Measurements from ENCODE around the gene PPP1R27. TPM values are rescaled to one million over a fixed set of nuclear protein-coding genes. Genes with fewer than 3 reads are reported as not detected.

PPP1R27 gene
- total RNA-seq, 2 donors from 2014 or later = 1.6 TPM; not detected in 1

DNA sequence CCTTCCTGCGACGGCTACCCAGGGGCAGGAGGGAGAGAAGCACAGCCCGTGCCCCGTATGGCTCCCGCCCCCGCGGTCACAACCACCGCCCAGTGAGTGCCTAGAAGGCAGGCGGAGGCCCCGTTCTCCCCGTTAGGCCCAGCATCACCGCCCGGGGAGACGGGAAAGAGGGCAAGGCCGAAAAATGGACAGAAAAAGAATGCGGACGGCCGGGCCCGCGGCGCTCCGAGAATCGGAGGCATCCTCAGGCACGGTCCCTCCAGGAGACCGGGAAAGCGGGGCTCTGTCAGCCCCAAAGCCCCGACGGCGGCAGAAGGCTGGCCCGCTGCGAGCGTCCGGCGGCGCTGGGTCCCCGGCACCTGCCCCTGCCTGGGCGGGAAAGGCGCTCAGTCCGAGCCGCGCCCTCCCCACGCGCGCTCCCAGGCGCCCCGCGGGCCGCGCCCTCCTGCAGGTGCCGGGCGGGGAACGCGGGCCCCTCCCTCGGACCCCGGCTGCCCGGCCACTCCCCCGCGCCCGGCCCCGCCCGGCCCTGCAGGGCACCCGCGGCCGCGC lies 2.2 kb downstream of the PPP1R27 start:
- no peaks in the 10 kb centered on the region for H3K9me3 ChIP-seq
- peaks cover 8% of the 10 kb centered on the region for H3K4me1 ChIP-seq (replicated peaks)
- peak overlapping the region; percentile 86 for H3K27ac ChIP-seq
- under 1% methylated on average over 43 of the region's 65 CpGs for WGBS
- H3K4me3 ChIP-seq = peak overlapping the region; percentile 78 to 79
- no peak for TF ChIP-seq CTCF (IDR thresholded peaks at IDR 0.05)
- peak; percentile 30 for TF ChIP-seq POLR2A (IDR thresholded peaks at IDR 0.05)
- TF ChIP-seq POLR2AphosphoS5 (IDR thresholded peaks at IDR 0.05) = no peak
- no peaks in the 10 kb centered on the region for H3K36me3 ChIP-seq
- H3K27me3 ChIP-seq (replicated peaks; ENCODE audit: insufficient read depth) = no peaks in the 10 kb centered on the region
- intact Hi-C loops (cut with DNase I) = no loop called here
- no peak for DNase-seq (ENCODE audit: low spot score)

GRCh38 chr17:81831957-81832607 lies 2.8 kb downstream of the PPP1R27 start:
- Histone ChIP-seq H3K27ac (peak overlapping the region; percentile 86), H3K9me3 (no peaks in the 10 kb centered on the region), H3K4me1 (replicated peaks) (peaks cover 8% of the 10 kb centered on the region), H3K36me3 (no peaks in the 10 kb centered on the region), H3K4me3 (peak overlapping the region; percentile 78 to 79), H3K27me3 (replicated peaks; ENCODE audit: insufficient read depth) (no peaks in the 10 kb centered on the region)
- WGBS = 22% methylated on average over 18 of the region's 18 CpGs
- intact Hi-C loops (cut with DNase I) = no loop called here
- TF ChIP-seq CTCF (IDR thresholded peaks at IDR 0.05) (no peak), POLR2A (IDR thresholded peaks at IDR 0.05) (no peak), POLR2AphosphoS5 (IDR thresholded peaks at IDR 0.05) (no peak)
- DNase-seq (ENCODE audit: low spot score) = no peak

DNA sequence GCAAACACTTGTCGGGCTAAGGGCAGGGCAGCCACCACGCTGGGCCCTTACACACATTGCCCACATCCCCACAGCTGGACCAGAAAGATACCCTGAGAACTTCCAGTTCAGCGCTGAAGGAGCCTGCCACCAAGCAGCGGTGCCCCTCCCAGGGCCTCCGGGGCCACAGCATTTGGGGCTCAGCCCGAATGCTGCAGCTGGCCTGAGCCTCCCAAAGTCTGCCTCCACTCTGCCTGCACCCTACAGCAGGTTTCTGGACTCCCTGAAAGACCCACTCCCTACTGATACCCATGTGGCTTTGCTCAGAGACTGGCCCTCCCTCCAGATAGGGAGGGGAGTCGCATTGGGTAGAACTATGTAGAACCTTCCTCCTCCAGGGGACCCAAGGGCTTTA lies 3.3 kb downstream of the PPP1R27 start:
- no peak overlapping the region for H3K27ac ChIP-seq
- no peak for DNase-seq (ENCODE audit: low spot score)
- TF ChIP-seq POLR2A (IDR thresholded peaks at IDR 0.05) (no peak), CTCF (IDR thresholded peaks at IDR 0.05) (no peak), POLR2AphosphoS5 (IDR thresholded peaks at IDR 0.05) (no peak)
- no peaks in the 10 kb centered on the region for H3K9me3 ChIP-seq
- intact Hi-C loops (cut with DNase I) = no loop called here
- peaks cover 8% of the 10 kb centered on the region for H3K4me1 ChIP-seq (replicated peaks)
- no peaks in the 10 kb centered on the region for H3K27me3 ChIP-seq (replicated peaks; ENCODE audit: insufficient read depth)
- 81% methylated on average over 7 of the region's 7 CpGs for WGBS
- no peaks in the 10 kb centered on the region for H3K36me3 ChIP-seq
- no peak overlapping the region for H3K4me3 ChIP-seq

GRCh38 chr17:81829858-81830257 lies 5.0 kb downstream of the PPP1R27 start:
- peaks cover 8% of the 10 kb centered on the region for H3K4me1 ChIP-seq (replicated peaks)
- no peak overlapping the region for H3K27ac ChIP-seq
- intact Hi-C loops (cut with DNase I) = no loop called here
- no peak for DNase-seq (ENCODE audit: low spot score)
- TF ChIP-seq CTCF (IDR thresholded peaks at IDR 0.05) = no peak
- no peak for TF ChIP-seq POLR2A (IDR thresholded peaks at IDR 0.05)
- no peak for TF ChIP-seq POLR2AphosphoS5 (IDR thresholded peaks at IDR 0.05)
- H3K9me3 ChIP-seq = no peaks in the 10 kb centered on the region
- no peaks in the 10 kb centered on the region for H3K36me3 ChIP-seq
- H3K27me3 ChIP-seq (replicated peaks; ENCODE audit: insufficient read depth) = no peaks in the 10 kb centered on the region
- WGBS = 81% methylated on average over 6 of the region's 6 CpGs
- H3K4me3 ChIP-seq = no peak overlapping the region

DNA sequence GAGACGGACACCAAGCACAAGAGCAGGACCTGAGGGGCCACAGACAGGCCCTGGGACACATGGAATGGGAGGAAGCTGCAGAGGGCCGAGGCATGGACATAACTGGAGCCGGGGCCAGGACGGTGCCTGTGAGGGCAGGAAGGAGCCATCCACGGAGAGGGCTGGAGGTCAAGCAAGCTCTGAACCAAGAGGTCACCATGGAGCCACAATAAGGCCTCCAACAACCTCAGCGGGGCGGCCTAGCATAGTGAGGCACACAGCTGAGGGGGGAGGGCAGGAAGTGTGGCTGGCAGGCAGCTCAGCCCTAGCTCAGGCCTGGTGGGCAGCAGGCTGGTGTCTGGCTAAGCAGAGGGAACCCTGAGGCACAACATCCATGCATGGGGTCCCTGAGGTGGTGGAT lies 6.2 kb downstream of the PPP1R27 start:
- intact Hi-C loops (cut with DNase I) = no loop called here
- Histone ChIP-seq H3K27me3 (replicated peaks; ENCODE audit: insufficient read depth) (no peaks in the 10 kb centered on the region), H3K9me3 (no peaks in the 10 kb centered on the region), H3K4me1 (replicated peaks) (peaks cover under 1% of the 10 kb centered on the region), H3K36me3 (no peaks in the 10 kb centered on the region), H3K4me3 (no peak overlapping the region), H3K27ac (no peak overlapping the region)
- 84% methylated on average over 7 of the region's 7 CpGs for WGBS
- TF ChIP-seq POLR2A (IDR thresholded peaks at IDR 0.05) = no peak
- TF ChIP-seq CTCF (IDR thresholded peaks at IDR 0.05) = no peak
- TF ChIP-seq POLR2AphosphoS5 (IDR thresholded peaks at IDR 0.05) = no peak
- no peak for DNase-seq (ENCODE audit: low spot score)
